ENCODE measurements around the gene ELMO1.
A peak's percentile ranks its signal among the peaks of the same experiment; 100 is the strongest.

The ELMO1 gene

GRCh38 chr7:37110660-37111424 is 337.8 kb downstream of the ELMO1 start:
- no peak for DNase-seq

- no peak for DNase-seq
Measured at GRCh38 chr7:37109843-37110242, 338.8 kb downstream of the ELMO1 start.

GRCh38 chr7:37109016-37109683 is 339.5 kb downstream of the ELMO1 start:
- DNase-seq, result no peak

DNA sequence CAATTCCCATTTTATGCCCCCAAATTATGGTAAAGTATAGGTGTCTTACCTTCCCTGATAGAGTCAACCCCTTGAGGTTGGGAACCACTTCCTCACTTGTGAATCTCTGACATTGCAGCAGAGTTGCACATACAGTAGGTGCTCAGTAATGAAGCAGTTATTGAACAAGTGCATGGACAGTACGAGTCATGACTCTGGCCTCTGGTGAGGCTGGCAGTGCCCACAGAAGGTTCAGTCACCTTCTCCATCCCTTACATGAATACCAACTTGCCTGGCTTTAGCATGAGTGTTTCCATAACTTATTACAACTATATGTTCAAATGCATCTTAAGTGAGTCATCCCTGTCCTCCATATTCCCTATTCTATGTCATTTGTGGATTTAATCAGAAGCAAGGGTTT is 340.0 kb downstream of the ELMO1 start:
- no peak for DNase-seq

DNA sequence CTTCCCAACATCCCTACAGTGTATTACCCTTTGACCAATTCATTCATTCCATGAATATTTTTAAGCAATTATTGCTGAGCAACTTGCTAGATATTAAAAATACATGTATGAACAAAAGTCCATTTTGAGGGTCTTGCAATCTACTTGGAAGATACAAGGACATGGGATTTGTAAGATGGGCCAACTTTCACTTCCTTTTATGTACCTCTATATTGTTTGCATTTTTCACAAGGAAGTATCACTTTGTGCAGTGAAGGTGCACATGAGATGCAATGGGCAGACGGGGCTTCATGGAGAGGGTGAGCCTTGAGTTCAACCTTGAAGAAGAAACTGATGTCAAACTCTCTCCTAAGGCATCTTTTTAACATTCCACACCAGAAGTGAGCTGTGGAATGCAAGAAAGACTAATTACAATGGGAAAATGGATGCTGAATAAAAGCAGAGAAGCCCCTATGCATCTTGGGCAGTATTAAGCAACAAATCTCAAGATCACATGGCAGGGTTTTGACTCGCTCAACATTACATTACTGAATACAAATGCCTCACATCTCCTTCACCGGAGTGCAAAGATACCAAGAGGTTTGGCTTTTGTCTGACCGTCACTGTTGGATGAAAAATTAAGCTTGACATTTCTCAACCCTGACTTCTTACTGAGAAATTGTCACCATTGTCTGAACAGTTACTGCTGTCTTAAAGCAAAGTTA is 341.5 kb downstream of the ELMO1 start:
- DNase-seq, result no peak

- no peak for DNase-seq
Measured at GRCh38 chr7:37105762-37106161, 342.9 kb downstream of the ELMO1 start.

- DNase-seq, result peak; percentile 34 to 76
Measured at GRCh38 chr7:37104822-37105518, 343.7 kb downstream of the ELMO1 start.

GRCh38 chr7:37102518-37103137 is 346.0 kb downstream of the ELMO1 start:
- no peak for DNase-seq

GRCh38 chr7:37100735-37101331 is 347.8 kb downstream of the ELMO1 start:
- no peak for DNase-seq

GRCh38 chr7:37098762-37099161 is 349.9 kb downstream of the ELMO1 start:
- no peak for DNase-seq

GRCh38 chr7:37097983-37098382 is 350.7 kb downstream of the ELMO1 start:
- no peak for DNase-seq

DNA sequence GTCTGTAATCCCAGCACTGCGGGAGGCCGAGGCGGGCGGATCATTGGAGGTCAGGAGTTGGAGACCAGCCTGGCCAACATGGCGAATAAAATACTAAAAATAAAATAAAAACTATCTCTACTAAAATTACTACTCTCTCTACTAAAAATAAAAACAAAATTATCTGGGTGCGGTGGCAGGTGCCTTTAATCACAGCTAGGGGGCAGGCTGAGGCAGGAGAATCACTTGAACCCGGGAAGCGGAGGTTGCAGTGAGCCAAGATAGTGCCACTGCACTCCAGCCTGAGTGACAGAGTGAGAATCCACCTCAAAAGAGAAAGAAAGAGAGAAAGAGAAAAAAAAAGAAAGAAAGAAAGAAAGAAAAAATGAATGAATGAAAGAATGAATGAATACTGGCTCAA is 351.4 kb downstream of the ELMO1 start:
- no peak for DNase-seq

DNA sequence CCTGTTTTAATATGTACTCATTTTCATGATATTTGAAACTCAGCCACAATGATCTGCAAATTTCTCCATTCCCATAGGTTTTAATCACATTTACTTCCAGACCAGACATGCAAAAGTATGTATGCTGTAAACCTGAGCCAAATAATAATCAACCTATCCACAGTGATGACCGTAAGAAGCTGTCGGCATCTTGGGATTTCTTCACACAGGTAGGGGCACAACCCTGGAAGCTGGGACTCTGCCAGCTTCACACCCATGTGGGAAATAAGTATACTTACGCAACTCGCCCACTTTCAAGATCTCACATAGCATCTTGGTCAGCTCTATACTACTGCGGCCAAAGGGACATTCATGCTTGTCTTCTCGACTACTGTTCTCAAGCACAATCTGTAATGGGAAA is 352.3 kb downstream of the ELMO1 start:
- no peak for DNase-seq

GRCh38 chr7:37095122-37095521 is 353.5 kb downstream of the ELMO1 start:
- DNase-seq, result no peak

- no peak for DNase-seq
Measured at GRCh38 chr7:37093257-37093656, 355.4 kb downstream of the ELMO1 start.

DNA sequence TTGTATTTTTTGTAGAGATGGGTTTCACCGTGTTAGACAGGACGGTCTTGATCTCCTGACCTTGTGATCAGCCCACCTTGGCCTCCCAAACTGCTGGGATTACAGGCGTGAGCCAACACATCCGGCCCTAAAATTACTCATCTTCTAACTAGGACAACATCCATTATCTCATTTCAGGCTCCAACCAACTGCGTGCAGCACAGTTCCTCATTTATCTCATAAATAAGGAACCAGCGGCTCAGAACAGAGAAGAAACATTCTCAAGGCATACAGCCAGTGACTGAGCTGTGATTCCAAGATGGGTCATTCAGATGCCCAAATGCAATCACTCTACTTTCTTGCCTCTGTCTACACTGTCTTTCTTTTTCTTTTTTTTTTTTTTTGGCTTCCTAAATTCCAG is 356.1 kb downstream of the ELMO1 start:
- DNase-seq, result no peak

DNA sequence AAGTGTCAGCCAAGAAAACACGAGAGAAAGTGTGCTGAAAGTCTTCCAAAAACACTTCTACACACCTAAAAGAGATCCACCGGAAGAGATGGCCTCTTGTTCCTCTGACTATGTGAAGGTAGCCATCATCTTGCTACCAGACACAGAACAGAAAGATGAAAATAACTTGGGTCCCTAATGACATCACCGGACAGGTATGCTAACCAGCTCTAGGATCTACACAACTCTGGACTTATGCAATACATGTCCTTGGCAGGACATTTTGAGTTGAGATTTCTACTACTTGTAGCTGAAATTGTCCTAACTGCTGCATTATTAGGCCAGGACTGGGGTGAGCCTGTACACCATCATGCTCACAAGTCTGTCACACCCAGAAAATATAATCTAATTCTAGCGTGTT is 358.7 kb downstream of the ELMO1 start:
- DNase-seq, result no peak

DNA sequence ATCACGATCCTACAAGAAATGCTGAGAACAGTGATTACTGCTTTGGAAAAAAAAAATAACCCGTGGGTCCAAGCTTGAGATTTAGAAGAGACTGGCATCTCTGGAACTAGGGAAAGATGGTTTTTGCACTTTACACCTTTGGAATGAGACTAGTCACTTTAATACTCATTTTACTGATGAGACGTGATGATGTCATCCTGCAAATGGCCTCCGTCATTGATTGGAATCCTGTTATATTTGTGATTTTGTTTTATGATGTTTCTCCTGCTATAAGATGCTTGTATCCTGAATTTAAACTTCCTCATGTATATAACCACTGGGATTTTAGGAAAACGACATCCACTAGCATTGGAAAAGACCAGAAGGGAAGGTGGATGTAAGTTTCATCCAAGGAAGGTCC is 363.1 kb downstream of the ELMO1 start:
- DNase-seq, result no peak

- DNase-seq, result no peak
Measured at GRCh38 chr7:37084303-37084702, 364.4 kb downstream of the ELMO1 start.

DNA sequence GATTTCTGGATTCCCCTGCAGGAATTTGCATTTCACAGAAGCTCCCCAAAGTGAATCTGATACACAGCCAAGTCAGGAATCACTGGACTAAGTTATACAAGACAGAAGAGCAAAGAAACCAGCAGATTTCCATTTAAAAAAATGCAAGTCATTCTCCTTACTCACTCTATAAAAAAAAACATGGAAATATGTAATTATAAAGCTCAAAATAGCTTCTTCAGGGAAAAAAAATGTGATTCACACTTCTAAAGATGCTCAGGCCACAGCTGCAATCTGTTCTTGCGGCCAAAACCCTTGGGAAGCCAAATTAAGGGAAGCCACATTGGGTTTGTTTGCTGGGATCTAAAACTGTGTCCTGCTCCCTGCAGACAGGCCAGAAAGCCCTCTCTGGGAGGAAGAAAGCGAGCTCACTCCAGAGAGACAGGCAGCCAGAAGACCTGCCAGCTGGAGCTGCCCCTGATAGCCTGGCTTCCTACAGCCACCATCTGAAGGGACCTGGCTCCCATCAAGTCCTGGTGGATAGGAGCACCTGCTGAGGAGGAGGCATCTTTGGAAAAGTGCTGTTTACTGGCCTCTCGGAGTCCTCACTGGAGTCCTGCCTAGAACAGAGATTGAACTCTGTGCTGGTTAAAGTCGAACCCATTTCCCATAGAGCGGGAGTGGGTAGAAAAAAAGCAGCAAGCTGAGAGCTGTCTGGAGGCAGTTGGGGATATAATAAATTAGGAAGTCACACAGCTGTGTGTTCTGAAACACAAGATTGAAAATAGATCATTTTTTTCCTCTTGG is 365.2 kb downstream of the ELMO1 start:
- DNase-seq, result no peak

- DNase-seq, result peak in 1 of 2 experiments; percentile 25
Measured at GRCh38 chr7:37081436-37081835, 367.2 kb downstream of the ELMO1 start.

GRCh38 chr7:37079420-37079819 is 369.2 kb downstream of the ELMO1 start:
- no peak for DNase-seq
